Muscle layer of colon (tissue), 2 donors: ENCODE measurements around the gene LEP.
"Not testable (repeated sequence)": the region's sequence is repeated elsewhere in the genome, so short reads cannot be mapped to it uniquely, and the experiment has no call there.

Source experiments
- H3K27ac ChIP-seq: one replicate; pipeline ENCODE4 v1.7.0; 2013; ENCODE audit warnings: low read depth, mild to moderate bottlenecking, low read length, moderate library complexity
- H3K27me3 ChIP-seq, 2 donors: one replicate each; pipeline ENCODE4 v1.7.0; 2013; ENCODE audit warnings: low read length in 2 of 2, mild to moderate bottlenecking in 2 of 2; ENCODE audit not compliant: insufficient read depth in 2 of 2, control insufficient read depth in 1 of 2
- H3K36me3 ChIP-seq: one replicate; pipeline ENCODE4 v1.7.0; 2013; ENCODE audit warnings: mild to moderate bottlenecking, low read length; ENCODE audit not compliant: insufficient read depth
- H3K4me1 ChIP-seq: one replicate; pipeline ENCODE4 v1.7.0; 2013; ENCODE audit warnings: mild to moderate bottlenecking, low read length; ENCODE audit not compliant: insufficient read depth
- H3K4me3 ChIP-seq, 2 donors: one replicate each; pipeline ENCODE4 v1.7.0; 2013; ENCODE audit warnings: low read length in 2 of 2, low read depth in 1 of 2, mild to moderate bottlenecking in 1 of 2, moderate library complexity in 1 of 2
- H3K9ac ChIP-seq: one replicate; pipeline ENCODE4 v1.7.0; 2013; ENCODE audit warnings: low read length
- H3K9me3 ChIP-seq: one replicate; pipeline ENCODE4 v1.7.0; 2013; ENCODE audit warnings: mild to moderate bottlenecking, low read length
- donor health status: abdominal sarcoma.
- donor health status: Adenocarcinoma of cecum.

Gene LEP

GRCh38 chr7:128279124-128279713, 38.1 kb downstream of the LEP start:
- Histone ChIP-seq H3K9me3 (no peaks in the 10 kb centered on the region), H3K27me3 (no peaks in the 10 kb centered on the region), H3K27ac (no peak overlapping the region), H3K36me3 (no peaks in the 10 kb centered on the region), H3K4me1 (no peaks in the 10 kb centered on the region), H3K9ac (no peak overlapping the region), H3K4me3 (no peak overlapping the region)

DNA sequence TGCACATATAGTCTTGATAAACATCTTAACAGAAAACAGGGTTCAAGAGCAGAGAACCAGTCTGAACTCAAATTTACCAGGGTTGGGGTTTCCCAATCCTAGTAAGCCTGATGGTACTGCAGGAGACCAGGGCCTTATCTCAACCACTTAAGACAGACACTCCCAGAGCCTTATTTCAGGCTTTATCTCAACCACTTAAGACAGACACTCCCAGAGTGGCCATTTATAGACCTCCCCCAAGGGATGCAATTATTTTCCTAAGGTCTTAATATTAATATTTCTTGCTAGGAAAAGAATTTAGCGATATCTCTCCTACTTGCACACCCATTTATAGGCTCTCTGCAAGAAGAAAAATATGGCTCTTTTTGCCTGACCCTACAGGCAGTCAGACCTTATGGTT, 39.4 kb downstream of the LEP start:
- not testable (repeated sequence) for H3K36me3 ChIP-seq, H3K27me3 ChIP-seq, H3K27ac ChIP-seq

DNA sequence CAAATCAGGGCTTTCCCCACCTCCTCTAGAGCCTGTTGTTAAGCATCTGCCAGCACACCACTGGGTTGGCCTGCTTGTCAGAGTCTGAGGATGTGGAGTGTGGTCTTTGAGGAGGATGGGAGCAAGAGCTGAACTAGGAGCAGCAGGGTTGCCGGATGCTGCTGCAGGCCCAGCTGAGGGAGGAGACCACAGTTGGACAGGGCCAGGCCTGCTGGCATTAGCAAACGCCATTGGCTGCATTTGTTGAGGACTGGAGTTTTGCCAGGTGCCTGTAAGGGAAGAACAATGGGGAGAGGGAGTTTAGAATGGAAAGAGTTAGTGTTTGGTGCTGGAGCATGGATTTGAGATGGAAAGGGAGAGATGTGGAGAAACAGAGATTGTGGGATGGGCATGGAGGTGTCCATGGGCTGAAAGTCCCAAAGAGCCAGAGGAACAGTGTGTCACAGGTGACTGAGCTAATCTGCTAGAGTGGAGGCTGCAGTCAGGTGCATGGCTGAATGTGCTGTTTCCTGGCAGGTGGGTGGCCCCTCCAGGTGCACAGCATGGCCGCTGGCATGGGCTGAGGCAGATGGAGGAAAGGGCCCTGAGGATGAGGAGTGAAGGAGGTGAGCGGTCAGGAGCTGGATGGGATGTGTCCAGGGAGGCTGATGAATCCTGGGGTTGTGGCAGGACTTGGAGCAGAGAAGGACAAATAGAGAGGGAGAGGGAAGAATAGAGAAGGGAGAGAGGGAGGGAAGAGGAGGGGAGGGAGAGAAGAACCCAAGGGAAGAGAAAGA, 40.7 kb downstream of the LEP start:
- Histone ChIP-seq H3K9me3 (no peaks in the 10 kb centered on the region), H3K27me3 (no peaks in the 10 kb centered on the region), H3K36me3 (no peaks in the 10 kb centered on the region), H3K9ac (no peak overlapping the region), H3K27ac (no peak overlapping the region), H3K4me3 (no peak overlapping the region), H3K4me1 (no peaks in the 10 kb centered on the region)

More for the DNA sequence above, 39.4 kb downstream of the LEP start:
- H3K9ac ChIP-seq, H3K4me1 ChIP-seq, H3K4me3 ChIP-seq, H3K9me3 ChIP-seq: not testable (repeated sequence)

GRCh38 chr7:128284102-128284501, 43.0 kb downstream of the LEP start:
- Histone ChIP-seq H3K4me3 (no peak overlapping the region), H3K9me3 (no peaks in the 10 kb centered on the region), H3K36me3 (no peaks in the 10 kb centered on the region), H3K27me3 (no peaks in the 10 kb centered on the region), H3K4me1 (no peaks in the 10 kb centered on the region), H3K27ac (no peak overlapping the region), H3K9ac (no peak overlapping the region)

- H3K36me3 ChIP-seq = no peaks in the 10 kb centered on the region
These were observed 46.5 kb downstream of the LEP start for GRCh38 chr7:128287556-128287955.

DNA sequence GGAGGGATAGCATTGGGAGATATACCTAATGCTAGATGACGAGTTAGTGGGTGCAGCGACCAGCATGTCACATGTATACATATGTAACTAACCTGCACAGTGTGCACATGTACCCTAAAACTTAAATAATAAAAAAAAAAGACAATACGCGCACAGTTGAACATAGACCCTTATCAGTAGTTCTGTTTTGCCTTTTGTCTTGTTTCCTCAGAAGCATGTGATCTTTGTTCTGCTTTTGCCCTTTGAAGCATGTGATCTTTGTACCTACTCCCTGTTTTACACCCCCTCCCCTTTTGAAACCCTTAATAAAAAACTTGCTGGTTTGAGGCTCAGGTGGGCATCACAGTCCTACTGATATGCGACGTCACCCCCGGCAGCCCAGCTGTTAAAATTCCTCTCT, 56.9 kb downstream of the LEP start:
- not testable (repeated sequence) for H3K36me3 ChIP-seq, H3K4me1 ChIP-seq, H3K9me3 ChIP-seq, H3K27me3 ChIP-seq, H3K9ac ChIP-seq, H3K4me3 ChIP-seq, H3K27ac ChIP-seq

More at GRCh38 chr7:128287556-128287955, 46.5 kb downstream of the LEP start:
- no peak overlapping the region for H3K9ac ChIP-seq
- no peak overlapping the region for H3K4me3 ChIP-seq
- no peak overlapping the region for H3K27ac ChIP-seq
- H3K4me1 ChIP-seq = no peaks in the 10 kb centered on the region
- no peaks in the 10 kb centered on the region for H3K27me3 ChIP-seq
- no peaks in the 10 kb centered on the region for H3K9me3 ChIP-seq

- no peaks in the 10 kb centered on the region for H3K27me3 ChIP-seq
- peaks cover 8% of the 10 kb centered on the region for H3K36me3 ChIP-seq
- H3K4me1 ChIP-seq = no peaks in the 10 kb centered on the region
- H3K9ac ChIP-seq = no peak overlapping the region
- H3K4me3 ChIP-seq = no peak overlapping the region
- no peak overlapping the region for H3K27ac ChIP-seq
- no peaks in the 10 kb centered on the region for H3K9me3 ChIP-seq
These were observed 58.1 kb downstream of the LEP start for GRCh38 chr7:128299109-128299607.

- no peaks in the 10 kb centered on the region for H3K9me3 ChIP-seq
- H3K27ac ChIP-seq = no peak overlapping the region
- H3K4me1 ChIP-seq = no peaks in the 10 kb centered on the region
- no peaks in the 10 kb centered on the region for H3K27me3 ChIP-seq
- no peak overlapping the region for H3K4me3 ChIP-seq
- no peak overlapping the region for H3K9ac ChIP-seq
- H3K36me3 ChIP-seq = peaks cover 32% of the 10 kb centered on the region
These were observed 61.1 kb downstream of the LEP start for GRCh38 chr7:128302139-128302538.

DNA sequence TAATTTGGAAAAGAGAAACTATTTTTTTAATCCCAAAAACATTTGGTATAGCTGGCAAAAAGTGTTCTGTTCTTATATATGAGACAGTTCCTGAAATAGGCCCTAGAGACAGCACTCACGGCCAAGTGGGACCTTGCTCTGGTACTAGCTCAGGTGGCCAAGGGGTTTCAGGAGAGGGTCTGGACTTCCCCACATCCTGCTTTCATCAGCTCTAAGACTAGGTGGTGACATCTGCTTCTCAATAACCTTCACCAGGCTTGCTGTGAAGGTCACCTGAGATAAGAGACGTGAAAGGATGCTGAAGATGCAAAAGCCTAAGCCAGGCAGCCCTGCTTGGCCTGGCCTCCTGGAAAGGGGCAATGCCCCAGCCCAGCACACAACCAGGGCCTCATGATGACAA, 62.1 kb downstream of the LEP start:
- H3K9ac ChIP-seq = no peak overlapping the region
- H3K4me3 ChIP-seq = no peak overlapping the region
- no peak overlapping the region for H3K27ac ChIP-seq
- peaks cover 38% of the 10 kb centered on the region for H3K36me3 ChIP-seq
- no peaks in the 10 kb centered on the region for H3K4me1 ChIP-seq
- H3K9me3 ChIP-seq = no peaks in the 10 kb centered on the region
- no peaks in the 10 kb centered on the region for H3K27me3 ChIP-seq

- H3K27ac ChIP-seq = no peak overlapping the region
- H3K36me3 ChIP-seq = peaks cover 40% of the 10 kb centered on the region
- no peak overlapping the region for H3K4me3 ChIP-seq
- no peaks in the 10 kb centered on the region for H3K9me3 ChIP-seq
- no peaks in the 10 kb centered on the region for H3K4me1 ChIP-seq
- H3K27me3 ChIP-seq = no peaks in the 10 kb centered on the region
- H3K9ac ChIP-seq = no peak overlapping the region
These were observed 62.6 kb downstream of the LEP start for GRCh38 chr7:128303643-128304042.

GRCh38 chr7:128304212-128304611, 63.1 kb downstream of the LEP start:
- Histone ChIP-seq H3K27ac (no peak overlapping the region), H3K4me3 (no peak overlapping the region), H3K4me1 (no peaks in the 10 kb centered on the region), H3K9ac (no peak overlapping the region), H3K36me3 (peaks cover 40% of the 10 kb centered on the region), H3K9me3 (no peaks in the 10 kb centered on the region), H3K27me3 (no peaks in the 10 kb centered on the region)

DNA sequence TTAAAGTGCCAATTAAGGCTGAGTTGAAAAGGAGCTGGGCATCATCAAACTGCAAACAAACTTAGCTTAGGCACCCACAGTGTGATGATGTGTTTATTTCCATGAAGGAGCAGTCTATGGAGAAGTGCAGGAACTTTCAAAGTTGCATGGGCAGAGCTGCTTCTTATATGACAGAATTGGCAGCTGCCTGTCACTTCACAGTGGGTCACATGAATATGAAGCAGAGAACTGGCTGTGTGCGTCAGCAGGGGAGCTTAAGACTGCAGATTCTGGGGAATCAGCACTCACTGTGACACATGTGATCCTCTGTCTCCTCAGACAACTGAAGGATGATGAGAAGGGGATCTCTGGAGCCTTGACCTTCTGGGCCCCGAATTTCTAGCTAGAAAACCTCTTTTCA, 66.0 kb downstream of the LEP start:
- H3K4me3 ChIP-seq = no peak overlapping the region
- no peak overlapping the region for H3K9ac ChIP-seq
- no peaks in the 10 kb centered on the region for H3K4me1 ChIP-seq
- H3K9me3 ChIP-seq = no peaks in the 10 kb centered on the region
- H3K36me3 ChIP-seq = peaks cover 62% of the 10 kb centered on the region
- no peaks in the 10 kb centered on the region for H3K27me3 ChIP-seq
- H3K27ac ChIP-seq = no peak overlapping the region
